Fibroblast of villous mesenchyme (primary cell): ENCODE measurements around the gene MGRN1. TPM values are rescaled to one million over a fixed set of nuclear protein-coding genes. Genes with fewer than 3 reads are reported as not detected.

ENCODE experiments used
- DNase-seq: peaks from one replicate; pipeline ENCODE4 v3.0.0-alpha.2; 2010; ENCODE audit warnings: low read depth
- H3K4me3 ChIP-seq: 2 replicates; pipeline ENCODE4 v1.5.1; 2011; ENCODE audit warnings: low read depth, mild to moderate bottlenecking, low read length
- CTCF ChIP-seq: IDR thresholded peaks from 2 replicates; pipeline ENCODE4 v1.5.1; 2012; ENCODE audit warnings: low read depth, mild to moderate bottlenecking, low read length; ENCODE audit not compliant: insufficient read depth
- total RNA-seq: library from RNA; depleted of rRNA; stranded (reverse); fragments of >200 nt; gene quantifications from 2 replicates; pipeline ENCODE4 v1.2.3, GENCODE V29; 2012

The MGRN1 gene
- total RNA-seq, result 43.2 and 44.5 TPM in 2 replicates

- TF ChIP-seq CTCF, result peak; percentile 97
- H3K4me3 ChIP-seq, result peak within 1 kb of the TSS; percentile 70
- peak; percentile 98 for DNase-seq
Measured at GRCh38 chr16:4624015-4624826, at the start of gene MGRN1. TSS of gene MGRN1 (plus strand) at chr16:4624826. CDS start at chr16:4624961, 135 bp downstream.

GRCh38 chr16:4574919-4575705 lies 49.5 kb upstream of the MGRN1 start:
- no peak for TF ChIP-seq CTCF
- no peak overlapping the region for H3K4me3 ChIP-seq
- no peak for DNase-seq

- H3K4me3 ChIP-seq, result no peak overlapping the region
- no peak for TF ChIP-seq CTCF
- no peak for DNase-seq
Measured at GRCh38 chr16:4576008-4576407, 48.6 kb upstream of the MGRN1 start.

- H3K4me3 ChIP-seq, result no peak overlapping the region
- no peak for DNase-seq
- TF ChIP-seq CTCF, result no peak
Measured at GRCh38 chr16:4578961-4579530, 45.6 kb upstream of the MGRN1 start.

GRCh38 chr16:4580250-4580649 lies 44.4 kb upstream of the MGRN1 start:
- DNase-seq, result no peak
- TF ChIP-seq CTCF, result no peak

GRCh38 chr16:4583906-4584305 lies 40.7 kb upstream of the MGRN1 start:
- no peak for DNase-seq
- no peak overlapping the region for H3K4me3 ChIP-seq
- TF ChIP-seq CTCF, result no peak

More at GRCh38 chr16:4580250-4580649, 44.4 kb upstream of the MGRN1 start:
- no peak overlapping the region for H3K4me3 ChIP-seq
